Measurements from ENCODE around the gene PLCL1.
"Not testable (repeated sequence)": the region's sequence is repeated elsewhere in the genome, so short reads cannot be mapped to it uniquely, and the experiment has no call there.

The PLCL1 gene

DNA sequence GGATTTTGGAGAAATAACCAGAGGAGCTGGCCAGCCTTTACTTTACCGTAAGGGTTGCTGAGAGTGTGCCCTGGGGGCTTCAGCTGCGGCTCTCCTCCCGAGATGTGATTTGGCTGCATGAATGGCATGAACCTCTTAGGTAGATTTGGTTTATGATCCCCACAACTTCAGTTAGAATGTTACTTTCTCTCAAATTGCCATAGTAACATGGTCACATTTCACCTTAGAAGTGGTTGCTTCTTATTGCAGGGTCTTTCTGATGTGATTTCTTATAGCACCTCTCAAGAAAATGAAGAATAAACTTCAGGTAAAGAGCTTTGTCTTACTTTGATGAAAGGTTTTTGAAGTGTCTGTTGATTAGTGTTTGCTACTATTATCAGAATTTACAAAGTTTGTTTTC, 5.6 kb downstream of the PLCL1 start:
- no peak for DNase-seq (ENCODE audit: low read depth in 2 of 2)

- no peak for DNase-seq (ENCODE audit: low read depth in 2 of 2)
Measured at GRCh38 chr2:197810491-197810890, 6.1 kb downstream of the PLCL1 start.

- DNase-seq (ENCODE audit: low read depth in 2 of 2) = no peak
Measured at GRCh38 chr2:197813093-197813787, 8.8 kb downstream of the PLCL1 start.

DNA sequence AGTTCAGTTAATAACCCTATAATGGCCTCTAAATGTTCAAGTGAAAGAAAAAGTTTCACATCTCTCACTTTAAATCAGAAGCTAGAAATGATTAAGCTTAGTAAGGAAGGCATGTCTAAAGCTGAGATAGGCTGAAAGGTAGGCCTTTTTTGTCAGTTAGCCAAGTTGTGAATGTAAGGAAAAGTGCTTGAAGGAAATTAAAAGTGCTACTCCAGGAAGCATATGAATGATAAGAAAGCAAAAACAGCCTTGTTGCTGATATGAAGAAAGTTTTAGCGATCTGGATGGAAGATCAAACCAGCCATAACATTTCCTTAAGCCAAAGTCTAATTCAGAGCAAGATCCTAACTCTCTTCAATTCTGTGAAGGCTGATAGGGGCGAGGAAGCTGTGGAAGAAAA, 10.1 kb downstream of the PLCL1 start:
- no peak for DNase-seq (ENCODE audit: low read depth in 2 of 2)

GRCh38 chr2:197821550-197822289, 17.3 kb downstream of the PLCL1 start:
- DNase-seq (ENCODE audit: low read depth in 2 of 2) = no peak

GRCh38 chr2:197822333-197822732, 17.9 kb downstream of the PLCL1 start:
- no peak for DNase-seq (ENCODE audit: low read depth in 2 of 2)

DNA sequence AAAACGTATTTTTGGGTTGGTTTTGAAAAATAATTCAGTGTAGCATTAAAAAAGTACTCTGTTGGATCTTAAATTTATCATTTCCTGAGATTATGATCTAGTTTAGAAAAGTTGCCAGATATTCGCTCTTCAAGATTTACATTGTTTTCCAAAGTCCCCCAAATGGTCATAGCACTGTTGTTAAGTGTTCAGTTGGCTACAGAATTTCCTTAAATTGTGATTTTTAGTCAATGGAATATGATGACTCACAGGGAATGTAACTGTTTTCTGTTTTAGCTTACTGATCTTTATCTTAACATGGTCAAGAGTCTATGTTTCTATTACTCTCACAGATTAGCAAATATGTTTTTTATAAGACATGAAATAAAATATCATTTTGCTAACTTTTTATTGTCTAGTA, 23.2 kb downstream of the PLCL1 start:
- DNase-seq (ENCODE audit: low read depth in 2 of 2) = no peak

DNA sequence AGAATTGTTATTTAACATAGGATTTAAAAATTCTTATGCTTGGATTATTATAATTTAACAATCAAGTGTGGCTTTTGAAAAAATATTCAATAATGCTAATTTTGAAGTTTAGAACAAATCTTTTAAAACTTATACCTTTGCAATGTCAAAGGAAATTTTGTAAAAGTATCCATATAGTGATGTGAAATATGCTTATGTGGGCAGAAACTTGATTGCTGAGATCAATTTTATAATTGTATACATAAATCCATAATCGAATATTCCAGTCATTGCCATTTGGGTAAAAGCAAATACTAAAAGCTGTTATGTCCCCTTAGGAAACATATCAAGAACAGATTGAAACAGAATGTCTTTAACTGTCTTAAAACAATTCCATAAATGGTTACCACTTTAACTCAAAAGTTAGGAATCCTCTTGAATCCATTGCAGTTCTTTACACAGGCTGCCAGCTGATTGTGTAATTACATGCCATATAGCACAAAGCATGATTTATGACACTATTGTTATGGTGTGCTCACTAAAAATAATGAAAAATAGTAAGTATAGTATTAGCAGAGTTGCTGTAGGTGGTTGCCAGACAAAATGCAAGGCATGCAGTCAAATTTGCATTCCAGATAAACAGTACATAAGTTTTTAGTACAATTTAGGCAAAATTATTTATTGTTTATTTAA, 24.2 kb downstream of the PLCL1 start:
- no peak for DNase-seq (ENCODE audit: low read depth in 2 of 2)

GRCh38 chr2:197834771-197835170, 30.4 kb downstream of the PLCL1 start:
- DNase-seq (ENCODE audit: low read depth in 2 of 2) = not testable (repeated sequence)

GRCh38 chr2:197835293-197835692, 30.9 kb downstream of the PLCL1 start:
- DNase-seq (ENCODE audit: low read depth in 2 of 2) = no peak

GRCh38 chr2:197838036-197838435, 33.6 kb downstream of the PLCL1 start:
- no peak for DNase-seq (ENCODE audit: low read depth in 2 of 2)

DNA sequence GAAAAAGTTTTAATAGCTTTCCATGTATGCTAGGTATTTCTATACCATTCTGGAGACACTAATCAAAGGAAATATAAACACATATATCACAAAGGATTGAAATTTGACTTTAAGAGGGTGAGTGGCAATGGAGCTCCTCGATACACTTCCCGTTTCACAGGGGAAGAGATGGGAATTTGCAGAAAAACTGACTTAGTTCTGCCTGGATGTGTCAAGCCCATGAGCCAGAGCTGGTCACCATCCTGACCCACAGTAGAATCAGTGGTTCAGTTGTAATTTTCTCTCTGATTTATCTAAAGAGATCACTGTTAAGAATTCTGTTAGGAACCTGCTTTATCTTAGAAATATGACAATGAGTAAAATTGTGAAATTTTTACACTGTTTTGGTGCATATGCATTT, 34.2 kb downstream of the PLCL1 start:
- DNase-seq (ENCODE audit: low read depth in 2 of 2) = no peak

GRCh38 chr2:197839327-197839726, 34.9 kb downstream of the PLCL1 start:
- no peak for DNase-seq (ENCODE audit: low read depth in 2 of 2)

DNA sequence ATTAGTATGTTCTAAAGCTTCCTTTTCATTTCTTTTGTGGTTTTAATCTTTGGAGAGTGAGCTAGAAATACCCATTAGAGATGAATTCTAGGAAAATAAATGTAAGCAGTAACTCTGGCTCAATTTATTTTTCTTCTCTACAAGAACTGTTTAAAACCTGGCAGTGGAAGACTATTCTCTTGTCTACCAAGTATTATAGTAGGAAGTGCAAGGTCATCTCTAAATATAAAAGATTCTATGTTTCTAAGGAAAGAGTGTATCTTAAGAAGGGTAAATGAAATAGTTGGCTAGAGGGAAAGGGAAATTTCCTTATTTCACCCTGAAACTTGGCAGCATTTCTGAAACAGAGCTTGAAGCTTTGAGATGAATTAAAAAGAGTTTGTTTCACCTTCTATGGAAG, 35.5 kb downstream of the PLCL1 start:
- DNase-seq (ENCODE audit: low read depth in 2 of 2) = no peak

- no peak for DNase-seq (ENCODE audit: low read depth in 2 of 2)
Measured at GRCh38 chr2:197846128-197846527, 41.7 kb downstream of the PLCL1 start.

DNA sequence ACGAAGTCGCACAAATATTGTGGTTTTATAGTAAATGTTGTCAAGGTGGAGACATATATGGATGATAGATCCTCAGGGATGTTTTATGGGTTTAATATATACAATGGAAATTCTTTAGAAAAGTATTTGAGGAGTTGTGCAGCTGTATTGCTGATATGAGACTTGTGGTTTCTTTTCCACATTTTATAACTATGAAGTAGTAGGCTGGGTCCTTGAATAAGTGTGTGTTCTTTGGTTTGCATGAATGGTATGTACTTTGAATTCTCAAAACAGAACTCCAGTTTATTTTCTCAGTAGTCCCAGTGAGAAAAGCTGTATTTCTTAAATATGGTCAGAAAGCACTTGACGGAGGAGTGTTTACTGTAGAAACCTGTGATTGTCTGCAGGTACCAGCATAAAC, 42.4 kb downstream of the PLCL1 start:
- DNase-seq (ENCODE audit: low read depth in 2 of 2) = no peak

GRCh38 chr2:197847651-197848401, 43.4 kb downstream of the PLCL1 start:
- no peak for DNase-seq (ENCODE audit: low read depth in 2 of 2)

DNA sequence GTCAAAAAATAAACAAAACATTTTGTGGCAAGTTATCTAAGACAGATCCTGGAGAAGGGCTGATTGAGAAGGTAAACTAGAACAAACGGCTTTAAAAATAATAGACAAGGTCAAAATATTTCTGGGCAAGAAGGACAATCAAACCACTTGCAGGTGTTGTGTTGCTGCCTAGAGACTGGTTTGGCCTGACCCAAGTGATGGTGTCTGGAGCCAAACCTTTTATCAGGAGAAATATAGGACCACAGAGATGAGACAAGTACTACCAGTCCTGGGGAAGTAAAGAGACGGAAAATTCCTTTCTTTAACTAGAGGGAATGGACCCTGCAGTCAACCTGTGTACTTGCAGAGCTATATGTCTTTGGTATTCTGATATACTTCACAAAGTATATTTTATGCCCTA, 44.2 kb downstream of the PLCL1 start:
- DNase-seq (ENCODE audit: low read depth in 2 of 2) = no peak

DNA sequence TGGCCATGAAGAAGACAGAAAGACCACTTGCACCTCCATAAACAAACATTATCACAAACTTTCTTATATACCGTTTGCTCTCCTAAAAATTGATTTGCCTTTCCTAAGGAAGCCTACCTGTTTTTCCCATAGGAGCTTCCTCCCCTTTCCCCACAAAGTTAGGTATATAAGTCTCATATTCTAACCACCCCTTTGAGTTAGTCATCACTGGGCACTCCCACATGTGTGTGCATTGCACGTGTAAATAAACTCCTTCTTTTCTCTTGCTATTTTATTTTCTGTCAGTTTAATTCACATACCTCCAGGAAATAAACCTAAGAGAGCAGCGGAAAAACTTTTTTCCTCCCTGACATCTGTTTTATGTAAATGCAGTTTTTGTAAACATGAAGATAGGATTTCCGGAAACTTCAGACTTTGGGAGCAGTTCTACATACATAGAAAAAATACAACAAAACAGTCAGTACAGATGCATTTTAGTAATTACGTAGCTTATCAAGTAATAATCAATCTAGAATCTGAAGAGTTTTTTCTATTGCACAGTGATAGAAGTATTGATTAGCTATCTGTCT, 46.6 kb downstream of the PLCL1 start:
- DNase-seq (ENCODE audit: low read depth in 2 of 2) = no peak

GRCh38 chr2:197851451-197851850, 47.1 kb downstream of the PLCL1 start:
- no peak for DNase-seq (ENCODE audit: low read depth in 2 of 2)

GRCh38 chr2:197852108-197852507, 47.7 kb downstream of the PLCL1 start:
- DNase-seq (ENCODE audit: low read depth in 2 of 2) = no peak

- no peak for DNase-seq (ENCODE audit: low read depth in 2 of 2)
Measured at GRCh38 chr2:197853549-197853948, 49.2 kb downstream of the PLCL1 start.

Data from stimulated activated CD8-positive, alpha-beta memory T cell treated with anti-CD3 and anti-CD28 coated beads, Interleukin-7, amount 100 ng/mL, for 1 hour (primary cell).